Stimulated activated CD8-positive, alpha-beta memory T cell treated with anti-CD3 and anti-CD28 coated beads, Interleukin-12 subunit alpha, Interleukin-12 subunit beta, amount 100 ng/mL, for 24 hours (primary cell): ENCODE data around the gene TFAP2B.

ENCODE experiments used
- DNase-seq: peaks from one replicate; pipeline ENCODE4 v3.0.0-alpha.2; 2020; ENCODE audit errors: extremely low read depth

TFAP2B gene

DNA sequence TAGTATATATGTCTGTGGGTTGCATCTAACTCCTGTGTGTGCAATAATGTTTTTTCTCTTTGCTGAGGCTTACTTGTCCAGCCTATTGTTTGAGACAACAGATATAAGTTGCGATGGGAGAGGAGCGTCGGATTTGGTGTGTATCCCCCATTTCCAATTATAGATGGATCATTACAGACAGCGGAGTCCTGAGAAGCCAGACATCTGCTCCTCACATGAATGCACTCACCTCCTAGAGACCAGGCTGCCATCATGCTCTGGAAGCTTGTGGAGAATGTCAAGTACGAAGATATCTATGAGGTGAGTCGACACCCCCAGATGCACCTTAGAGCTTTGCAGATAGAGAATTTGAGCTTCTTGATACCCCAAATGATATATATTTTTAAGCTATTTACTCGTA lies at the start of gene TFAP2B:
TSS of gene TFAP2B (plus strand) at position 199 of the 400 bp plus-strand sequence. CDS start at position 220, 21 bp downstream.
- DNase-seq: no peak

- DNase-seq: no peak
These were observed 40.0 kb upstream of the TFAP2B start for GRCh38 chr6:50778696-50779095.

- no peak for DNase-seq
These were observed 38.3 kb upstream of the TFAP2B start for GRCh38 chr6:50780382-50780781.

DNA sequence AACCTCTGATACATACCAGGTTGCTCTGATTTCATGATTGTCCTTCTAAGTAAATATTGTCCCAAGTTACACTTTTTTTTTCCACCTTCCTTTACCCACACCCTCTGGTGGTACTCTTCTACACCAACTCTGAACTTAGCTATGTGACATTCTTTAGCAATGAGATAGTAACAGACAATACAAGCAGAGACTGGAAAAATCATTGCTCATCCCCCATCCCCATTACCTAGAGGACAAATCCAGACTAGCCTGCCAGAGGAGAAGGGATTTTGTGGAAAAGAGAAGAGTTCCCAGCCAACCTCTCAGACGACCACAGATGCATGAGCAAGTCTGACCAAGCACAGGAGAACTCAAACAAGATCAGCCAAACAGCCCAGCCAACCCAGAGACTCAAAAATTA lies 32.8 kb upstream of the TFAP2B start:
- DNase-seq: no peak

DNA sequence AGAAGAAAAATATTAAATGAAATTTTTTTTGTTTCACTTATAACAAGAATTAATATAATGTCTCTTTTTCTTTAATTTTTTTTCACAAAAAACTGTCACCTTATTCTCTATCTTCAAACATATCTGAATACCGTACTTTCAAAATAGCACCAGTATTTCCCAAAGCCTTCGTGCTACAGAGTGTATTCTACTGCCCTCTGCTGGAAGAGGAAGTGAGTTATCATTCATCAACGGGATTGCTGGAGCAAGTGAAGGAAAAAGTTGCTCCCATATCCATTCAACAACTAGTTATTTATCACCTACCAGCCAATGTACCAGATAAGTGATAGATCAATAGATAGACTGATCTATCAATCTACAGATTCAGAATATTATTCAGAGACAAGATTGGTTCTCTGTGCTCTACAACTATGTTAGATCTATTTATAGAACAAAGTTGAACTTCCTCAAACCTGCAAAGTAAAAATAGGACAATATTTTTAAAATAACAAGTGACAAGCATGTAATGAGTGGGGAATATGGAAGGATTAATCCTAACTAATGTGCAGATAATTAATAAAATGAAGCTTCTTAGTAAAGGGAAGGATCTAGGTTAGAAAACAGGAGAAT lies 26.7 kb upstream of the TFAP2B start:
- no peak for DNase-seq

DNA sequence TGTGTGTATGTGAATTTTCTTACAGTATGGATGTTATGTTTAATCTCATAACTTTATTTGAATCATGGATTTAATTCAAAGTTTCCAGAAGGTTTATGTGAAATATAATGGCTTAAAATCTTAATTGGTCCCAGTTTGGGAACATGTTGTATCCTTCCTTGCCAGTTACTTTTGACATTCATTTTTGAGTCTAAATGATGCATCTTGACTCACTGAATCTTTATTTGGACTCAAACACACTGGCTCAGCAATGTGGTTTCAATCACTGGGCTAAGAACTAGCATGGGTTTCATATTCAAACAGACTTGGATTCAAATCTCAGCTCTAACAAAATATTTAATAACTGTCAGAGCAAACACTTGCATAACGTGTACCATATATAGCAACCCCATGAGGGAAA lies 25.9 kb upstream of the TFAP2B start:
- DNase-seq: no peak

DNA sequence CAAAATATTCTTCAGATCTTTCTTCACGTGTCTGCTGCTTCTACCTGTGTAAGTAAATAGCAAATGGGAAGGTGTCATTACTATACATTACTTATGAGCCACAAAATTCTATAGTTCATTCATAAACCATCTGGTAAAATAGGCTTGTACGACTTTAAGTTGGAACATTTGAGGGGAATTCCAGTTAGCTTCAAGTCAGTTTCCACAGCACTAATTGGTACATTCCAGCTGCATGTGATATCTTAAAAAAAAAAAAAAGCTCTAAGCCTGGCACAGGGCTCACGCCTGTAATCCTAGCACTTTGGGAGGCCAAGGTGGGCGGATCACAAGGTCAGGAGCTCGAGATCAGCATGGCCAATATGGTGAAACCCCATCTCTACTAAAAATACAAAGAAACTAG lies 23.1 kb upstream of the TFAP2B start:
- DNase-seq: no peak

GRCh38 chr6:50804283-50804682 lies 14.4 kb upstream of the TFAP2B start:
- no peak for DNase-seq

DNA sequence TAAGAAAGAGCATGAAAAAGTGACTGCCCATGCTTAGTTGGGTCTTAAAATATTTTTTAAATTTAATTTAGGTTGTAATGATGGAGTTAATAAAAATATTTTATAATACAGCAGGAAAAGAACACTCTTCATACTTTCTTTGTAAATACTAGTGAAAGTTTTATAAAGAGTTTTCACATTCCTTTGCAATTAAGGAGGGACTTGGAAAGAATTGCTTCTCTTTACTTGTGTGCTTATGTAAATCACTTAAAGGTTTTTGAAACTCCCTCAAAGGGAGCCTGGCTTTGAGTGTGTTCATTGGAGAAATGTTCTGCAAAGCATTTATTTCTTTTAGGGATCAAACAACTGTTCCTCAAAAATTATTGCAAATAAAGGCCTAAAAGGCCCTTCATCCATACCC lies 11.6 kb upstream of the TFAP2B start:
- DNase-seq: no peak

- no peak for DNase-seq
These were observed 3.1 kb upstream of the TFAP2B start for GRCh38 chr6:50815436-50816114.

- peak; percentile 15 for DNase-seq
These were observed 2.5 kb upstream of the TFAP2B start for GRCh38 chr6:50816115-50816675.

GRCh38 chr6:50816947-50817645 lies 1.6 kb upstream of the TFAP2B start:
- no peak for DNase-seq

GRCh38 chr6:50817646-50817950 lies 1.1 kb upstream of the TFAP2B start:
- DNase-seq: no peak

DNA sequence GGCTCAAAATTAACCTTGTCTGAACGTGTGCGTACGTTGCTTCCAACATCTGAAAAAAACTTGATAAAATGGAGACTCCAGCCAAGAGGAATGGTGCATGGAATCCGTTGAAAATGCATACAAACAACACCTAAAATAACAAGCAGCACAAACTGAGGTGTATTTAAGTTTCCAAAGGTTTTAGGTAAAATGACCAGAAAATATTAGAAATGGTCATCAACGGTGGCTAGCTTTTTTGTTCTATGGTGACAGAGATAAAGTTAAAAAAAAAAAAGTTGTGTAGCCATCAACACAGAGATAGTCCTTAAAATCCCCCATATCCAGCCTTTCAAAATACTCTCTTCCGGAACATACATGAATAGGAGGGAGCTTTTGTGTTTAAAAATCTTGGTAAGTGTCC lies 651 bp upstream of the TFAP2B start:
- no peak for DNase-seq

DNA sequence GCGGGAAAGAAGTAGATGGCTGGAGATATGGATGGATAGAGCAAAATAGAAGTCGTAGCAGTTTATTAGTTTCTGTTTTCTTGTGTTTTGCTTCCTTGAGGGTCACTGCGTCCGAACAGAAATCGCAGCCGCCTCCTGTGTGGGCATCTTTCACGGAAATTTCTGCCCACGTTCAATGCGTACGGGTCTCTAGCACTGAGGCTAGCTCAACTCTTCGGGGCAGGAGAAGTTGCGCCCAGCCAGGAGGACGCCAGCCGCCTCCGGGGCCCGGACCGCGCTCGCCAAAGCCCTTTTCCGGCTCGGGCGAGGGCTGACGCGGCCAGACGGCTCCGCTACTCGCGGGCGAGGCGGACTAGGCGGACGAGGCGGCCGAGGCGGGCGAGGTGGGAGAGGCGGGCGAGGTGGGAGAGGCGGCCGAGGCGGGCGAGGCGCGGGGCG lies 814 bp downstream of the TFAP2B start:
- DNase-seq: no peak

GRCh38 chr6:50819904-50820868 lies 1.5 kb downstream of the TFAP2B start:
- no peak for DNase-seq

GRCh38 chr6:50820869-50821264 lies 2.2 kb downstream of the TFAP2B start:
- DNase-seq: no peak

DNA sequence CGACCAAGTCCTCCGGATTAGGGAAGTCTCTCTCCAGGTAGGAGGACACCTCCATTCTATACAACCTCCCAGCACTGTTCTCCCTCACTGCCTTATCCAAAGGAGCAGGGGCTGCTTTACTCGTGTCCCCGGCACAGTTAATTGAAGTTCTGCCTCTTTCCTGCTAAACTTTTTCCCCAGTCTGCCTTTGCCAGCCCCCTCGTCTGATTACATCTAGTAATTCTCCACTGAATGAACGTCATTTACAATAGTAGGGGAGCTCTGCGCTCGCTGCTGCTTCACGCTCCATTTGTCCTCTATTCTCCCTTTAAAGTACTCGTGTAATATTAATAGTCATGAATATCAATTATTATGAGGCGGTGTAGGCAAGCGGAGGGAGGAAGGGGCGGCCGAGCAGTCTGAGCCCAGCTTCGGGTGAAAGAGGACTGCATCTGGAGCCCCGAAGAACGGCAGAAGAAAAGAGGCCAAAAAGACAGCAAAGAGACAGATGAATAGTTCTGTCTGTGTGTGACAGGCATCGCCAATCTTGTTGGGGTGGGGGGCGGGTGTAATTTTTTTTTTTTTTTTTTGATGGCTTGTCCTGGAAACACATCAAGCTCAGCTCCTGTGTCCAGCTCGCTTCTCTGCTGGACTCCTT lies 2.9 kb downstream of the TFAP2B start:
- DNase-seq: no peak

GRCh38 chr6:50822078-50822476 lies 3.4 kb downstream of the TFAP2B start:
- DNase-seq: no peak

- DNase-seq: no peak
These were observed 4.6 kb downstream of the TFAP2B start for GRCh38 chr6:50823094-50823920.
